IgD-negative memory B cell (primary cell): Measurements from ENCODE around the gene TMEM163. TPM values are rescaled to one million over a fixed set of nuclear protein-coding genes. Genes with fewer than 3 reads are reported as not detected.

Source experiments
- H3K27ac Mint-ChIP-seq, 3 donors: one replicate each; pipeline ENCODE4 v1.8.0; 2020 to 2022; ENCODE audit warnings: mild to moderate bottlenecking in 3 of 3, mixed read lengths in 3 of 3, moderate library complexity in 1 of 3
- H3K27me3 Mint-ChIP-seq: one replicate; pipeline ENCODE4 v1.8.0; 2021; ENCODE audit warnings: mixed read lengths
- H3K36me3 Mint-ChIP-seq: one replicate; pipeline ENCODE4 v1.8.0; 2020; ENCODE audit warnings: mild to moderate bottlenecking, mixed read lengths
- H3K4me1 Mint-ChIP-seq, 3 donors: one replicate each; pipeline ENCODE4 v1.8.0; 2020 to 2022; ENCODE audit warnings: mixed read lengths in 3 of 3, mild to moderate bottlenecking in 1 of 3
- H3K4me3 Mint-ChIP-seq, 4 donors: one replicate each; pipeline ENCODE4 v1.8.0; 2020 to 2022; ENCODE audit warnings: mild to moderate bottlenecking in 4 of 4, mixed read lengths in 4 of 4, moderate library complexity in 3 of 4
- H3K9me3 Mint-ChIP-seq, 3 donors: one replicate each; pipeline ENCODE4 v1.8.0; 2020 to 2021; ENCODE audit warnings: mixed read lengths in 3 of 3, mild to moderate bottlenecking in 1 of 3
- polyA plus RNA-seq: library from polyadenylated mRNA; unstranded; fragments of 300-500 nt; fragmentation: Illumina TruSeq; gene quantifications from one replicate; pipeline ENCODE4 v1.2.3, GENCODE V29; 2021

Gene TMEM163
- polyA plus RNA-seq, 1 donor from 2014 or later = 1.2 TPM

DNA sequence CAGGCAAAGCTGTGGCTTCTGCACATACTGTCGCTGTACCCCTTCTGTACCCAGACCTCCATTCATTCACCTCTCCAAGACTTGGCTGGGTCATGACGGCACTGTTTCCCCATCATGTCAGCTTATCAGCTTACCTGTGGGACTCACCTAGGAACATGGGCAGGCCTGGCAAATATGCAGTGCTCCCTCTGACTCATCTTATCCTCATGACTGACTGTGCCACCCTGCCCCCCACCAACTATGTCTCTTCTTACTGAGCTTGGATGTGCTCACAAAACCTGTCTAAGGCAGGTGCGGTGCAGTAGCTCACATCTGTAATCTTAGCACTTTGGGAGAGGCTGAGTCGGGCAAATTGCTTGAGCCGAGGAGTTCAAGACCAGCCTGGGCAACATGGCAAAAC lies 312.5 kb downstream of the TMEM163 start:
- H3K36me3 Mint-ChIP-seq = peaks cover 1% of the 10 kb centered on the region
- H3K27ac Mint-ChIP-seq = peak overlapping the region in 1 of 3 donors; percentile 51
- H3K9me3 Mint-ChIP-seq = no peaks in the 10 kb centered on the region
- H3K27me3 Mint-ChIP-seq = no peaks in the 10 kb centered on the region
- H3K4me1 Mint-ChIP-seq = peaks cover 23 to 35% (median 33%) of the 10 kb centered on the region in 3 donors
- no peak overlapping the region for H3K4me3 Mint-ChIP-seq

Other genes with a start within 250 kb of the TMEM163 start
- not detected for gene ACMSD, start 119.6 kb upstream of the TMEM163 start, polyA plus RNA-seq
- gene CCNT2, start 199.8 kb upstream of the TMEM163 start, polyA plus RNA-seq = 23.2 TPM